Caco-2 (cell line): ENCODE measurements around the gene GLIS1. TPM values are rescaled to one million over a fixed set of nuclear protein-coding genes. Genes with fewer than 3 reads are reported as not detected.

Source experiments
- BruUV-seq: library from RNA; stranded (reverse); fragments of 400-500 nt; replicated peaks from 2 replicates; lab custom pipeline; 2021; lab: Mats Ljungman, UMichigan
- CTCF ChIA-PET: fragments of 300-600 bp; sonication (Branson Sonifier 250); formaldehyde crosslinking; loops from one replicate; lab custom pipeline; 2022; ENCODE audit warnings: antibody characterized with exemption; lab: Charles Lee
- POLR2A ChIA-PET: fragments of 300-600 bp; sonication (Branson Sonifier 250); formaldehyde crosslinking; loops from one replicate; lab custom pipeline; 2022; ENCODE audit warnings: antibody characterized with exemption; lab: Charles Lee
- DNase-seq, 2 experiments: peaks; one replicate each; pipeline versions ENCODE4 v3.0.0 to v3.0.0-alpha.2; 2020 to 2022
- H3K27me3 ChIP-seq: replicated peaks from 2 replicates; pipeline ENCODE4 v1.6.0; 2011; ENCODE audit warnings: low read length; ENCODE audit not compliant: control insufficient read depth, insufficient read depth
- H3K36me3 ChIP-seq: 2 replicates; pipeline ENCODE4 v1.5.1; 2011; ENCODE audit warnings: low read length; ENCODE audit not compliant: control insufficient read depth, insufficient read depth
- H3K4me1 ChIP-seq: fragments of 250-450 bp; sonication (Bioruptor Pico); 2 replicates; pipeline ENCODE4 v1.5.1; 2020; ENCODE audit warnings: mild to moderate bottlenecking
- H3K4me3 ChIP-seq: 2 replicates; pipeline ENCODE4 v1.5.1; 2011; ENCODE audit warnings: low read depth, mild to moderate bottlenecking, control low read depth, low read length
- H3K9me3 ChIP-seq: fragments of 250-450 bp; sonication (Bioruptor Pico); 2 replicates; pipeline ENCODE4 v1.5.1; 2020; ENCODE audit warnings: mild to moderate bottlenecking, moderate library complexity
- H3K27ac Mint-ChIP-seq: one replicate; pipeline ENCODE4 v1.8.0; 2022; ENCODE audit warnings: mixed read lengths; ENCODE audit not compliant: unreplicated experiment
- H3K27me3 Mint-ChIP-seq: one replicate; pipeline ENCODE4 v1.8.0; 2022; ENCODE audit warnings: mixed read lengths; ENCODE audit not compliant: insufficient read depth, unreplicated experiment
- H3K36me3 Mint-ChIP-seq: one replicate; pipeline ENCODE4 v1.8.0; 2022; ENCODE audit warnings: mild to moderate bottlenecking, mixed read lengths; ENCODE audit not compliant: insufficient read depth, unreplicated experiment
- H3K4me1 Mint-ChIP-seq: one replicate; pipeline ENCODE4 v1.8.0; 2022; ENCODE audit warnings: low read depth, mixed read lengths; ENCODE audit not compliant: unreplicated experiment
- H3K4me3 Mint-ChIP-seq: one replicate; pipeline ENCODE4 v1.8.0; 2022; ENCODE audit warnings: mild to moderate bottlenecking, moderate library complexity, mixed read lengths; ENCODE audit not compliant: unreplicated experiment
- H3K9me3 Mint-ChIP-seq: one replicate; pipeline ENCODE4 v1.8.0; 2022; ENCODE audit warnings: mixed read lengths; ENCODE audit not compliant: unreplicated experiment
- intact Hi-C: fragments of 100-400 bp; cut with micrococcal nuclease; formaldehyde crosslinking; loops from one replicate; pipeline ENCODE4 v1.10.0; 2022; ENCODE audit not compliant: unreplicated experiment
- total RNA-seq: library from RNA; stranded (reverse); gene quantifications from 2 replicates; pipeline ENCODE4 v1.2.3, GENCODE V29; 2022
- TF ChIP-seq, protein P1 (sequence below), 2 experiments: fragments of 200-600 bp in 1 of 2; IDR thresholded peaks; 1 replicate in 1 of 2; 2 replicates in 1 of 2; pipeline versions ENCODE4 v1.5.1 to v1.8.0; 2011 to 2022; ENCODE audit warnings: antibody characterized with exemption in 1 of 2, control low read depth in 1 of 2, inconsistent platforms in 1 of 2, low read depth in 1 of 2, low read length in 1 of 2, mild to moderate bottlenecking in 1 of 2, moderate library complexity in 1 of 2; ENCODE audit not compliant: insufficient read depth in 1 of 2, severe bottlenecking in 1 of 2, unreplicated experiment in 1 of 2

The GLIS1 gene
- total RNA-seq, 1 experiment from 2014 or later = not detected

DNA sequence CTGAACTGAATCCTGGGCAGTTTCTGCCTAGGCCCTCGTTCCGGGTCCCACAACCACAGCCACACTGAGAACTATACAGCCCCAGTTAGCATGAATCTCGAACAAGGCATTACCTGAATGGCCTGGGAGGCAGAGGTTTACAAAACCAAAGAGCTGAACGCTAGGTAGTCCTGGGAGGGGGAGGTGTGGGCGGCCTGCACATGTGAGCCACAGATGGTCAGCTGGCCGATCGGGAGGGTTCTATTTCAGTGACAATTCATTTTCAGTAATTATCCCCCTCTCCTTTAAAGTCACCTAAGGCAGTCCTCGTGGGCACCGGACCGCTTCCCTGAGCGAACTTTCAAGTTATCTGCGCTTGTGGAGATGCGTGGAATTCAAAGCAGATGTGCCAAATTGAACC is 111.9 kb downstream of the GLIS1 start:
- BruUV-seq = no TSS peak
- no peaks in the 10 kb centered on the region for H3K27me3 ChIP-seq
- POLR2A ChIA-PET = no interaction called here

DNA sequence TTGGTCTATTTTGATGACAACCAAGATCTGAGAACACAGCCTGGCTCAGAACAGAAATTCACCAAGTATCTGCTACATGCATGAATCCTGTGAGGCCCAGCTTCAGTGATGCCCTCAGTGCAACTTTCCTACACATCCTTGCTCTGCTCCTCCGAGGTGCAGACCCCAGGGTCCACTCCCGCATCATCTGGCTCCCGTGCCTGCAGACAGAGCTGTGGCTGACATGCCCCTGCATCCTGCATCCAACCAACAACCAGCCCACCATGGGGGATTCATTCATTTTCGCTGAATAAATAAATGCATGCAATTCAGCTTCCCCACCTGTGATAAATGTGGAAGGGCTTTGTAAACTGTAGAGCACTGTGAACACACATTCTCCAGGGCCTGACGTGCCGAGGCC is 112.3 kb downstream of the GLIS1 start:
- Mint-ChIP-seq H3K36me3 (peaks cover 4% of the 10 kb centered on the region), H3K4me3 (no peak overlapping the region), H3K27me3 (peaks cover 4% of the 10 kb centered on the region), H3K4me1 (no peaks in the 10 kb centered on the region), H3K9me3 (no peaks in the 10 kb centered on the region), H3K27ac (no peak overlapping the region)
- ChIA-PET CTCF (no interaction called here), POLR2A (no interaction called here)
- TF ChIP-seq, protein P1, sequence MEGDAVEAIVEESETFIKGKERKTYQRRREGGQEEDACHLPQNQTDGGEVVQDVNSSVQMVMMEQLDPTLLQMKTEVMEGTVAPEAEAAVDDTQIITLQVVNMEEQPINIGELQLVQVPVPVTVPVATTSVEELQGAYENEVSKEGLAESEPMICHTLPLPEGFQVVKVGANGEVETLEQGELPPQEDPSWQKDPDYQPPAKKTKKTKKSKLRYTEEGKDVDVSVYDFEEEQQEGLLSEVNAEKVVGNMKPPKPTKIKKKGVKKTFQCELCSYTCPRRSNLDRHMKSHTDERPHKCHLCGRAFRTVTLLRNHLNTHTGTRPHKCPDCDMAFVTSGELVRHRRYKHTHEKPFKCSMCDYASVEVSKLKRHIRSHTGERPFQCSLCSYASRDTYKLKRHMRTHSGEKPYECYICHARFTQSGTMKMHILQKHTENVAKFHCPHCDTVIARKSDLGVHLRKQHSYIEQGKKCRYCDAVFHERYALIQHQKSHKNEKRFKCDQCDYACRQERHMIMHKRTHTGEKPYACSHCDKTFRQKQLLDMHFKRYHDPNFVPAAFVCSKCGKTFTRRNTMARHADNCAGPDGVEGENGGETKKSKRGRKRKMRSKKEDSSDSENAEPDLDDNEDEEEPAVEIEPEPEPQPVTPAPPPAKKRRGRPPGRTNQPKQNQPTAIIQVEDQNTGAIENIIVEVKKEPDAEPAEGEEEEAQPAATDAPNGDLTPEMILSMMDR (IDR thresholded peaks at IDR 0.05; ENCODE audit: insufficient read depth in 1 of 2, low read depth in 1 of 2, low read length in 1 of 2, severe bottlenecking in 1 of 2, unreplicated experiment in 1 of 2) = no peak
- Histone ChIP-seq H3K4me3 (no peak overlapping the region), H3K36me3 (no peaks in the 10 kb centered on the region), H3K9me3 (no peaks in the 10 kb centered on the region), H3K27me3 (no peaks in the 10 kb centered on the region), H3K4me1 (no peaks in the 10 kb centered on the region)
- intact Hi-C loops = no loop called here
- DNase-seq = no peak
- BruUV-seq = no TSS peak

More for the DNA sequence above, 111.9 kb downstream of the GLIS1 start:
- TF ChIP-seq, protein P1 (IDR thresholded peaks at IDR 0.05; ENCODE audit: insufficient read depth in 1 of 2, low read depth in 1 of 2, low read length in 1 of 2, severe bottlenecking in 1 of 2, unreplicated experiment in 1 of 2) = no peak
- CTCF ChIA-PET = no interaction called here
- intact Hi-C loops = no loop called here
- Mint-ChIP-seq H3K27me3 (peaks cover 4% of the 10 kb centered on the region), H3K9me3 (no peaks in the 10 kb centered on the region), H3K4me3 (no peak overlapping the region), H3K27ac (no peak overlapping the region), H3K36me3 (peaks cover 4% of the 10 kb centered on the region), H3K4me1 (no peaks in the 10 kb centered on the region)
- H3K4me3 ChIP-seq = no peak overlapping the region
- H3K9me3 ChIP-seq = no peaks in the 10 kb centered on the region
- H3K4me1 ChIP-seq = no peaks in the 10 kb centered on the region
- H3K36me3 ChIP-seq = no peaks in the 10 kb centered on the region
- no peak for DNase-seq

DNA sequence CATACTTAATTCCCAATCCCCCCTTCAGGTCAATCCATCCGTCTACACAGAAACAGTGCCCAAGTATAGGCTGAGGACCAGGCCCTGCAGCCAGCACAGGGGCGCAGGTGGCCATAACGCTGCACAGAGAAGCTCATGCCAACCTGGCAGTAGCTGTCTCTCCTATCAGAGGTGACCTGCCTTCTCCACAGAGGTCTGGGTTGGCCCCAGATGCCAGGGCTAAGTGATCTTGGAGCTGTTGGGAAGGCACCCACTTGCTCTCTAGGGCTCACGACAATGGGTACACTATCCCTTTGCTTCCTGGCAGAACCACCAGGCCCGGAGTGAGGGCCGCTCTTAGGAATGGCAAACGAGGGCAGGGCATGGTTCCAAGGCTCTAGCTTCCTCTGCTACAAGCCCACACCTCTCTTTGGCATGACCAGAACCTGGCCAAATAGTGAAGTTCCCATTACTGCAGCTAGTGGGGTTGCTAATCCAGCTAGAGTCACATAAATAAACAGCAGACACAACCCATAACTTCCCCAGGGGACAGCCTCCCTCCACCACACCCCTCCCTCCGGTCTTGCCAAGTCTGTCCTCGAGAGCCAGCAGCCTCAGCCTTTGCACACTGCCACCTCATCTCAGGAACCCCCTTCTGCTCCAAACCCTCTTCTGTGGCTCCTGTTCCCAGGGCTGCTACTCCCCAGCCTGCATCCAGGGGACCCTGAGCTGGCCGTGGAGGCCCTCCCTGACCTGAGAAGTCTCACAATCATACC is 113.0 kb downstream of the GLIS1 start:
- Mint-ChIP-seq H3K36me3 (peaks cover 4% of the 10 kb centered on the region), H3K27ac (no peak overlapping the region), H3K9me3 (no peaks in the 10 kb centered on the region), H3K27me3 (peaks cover 4% of the 10 kb centered on the region), H3K4me3 (no peak overlapping the region), H3K4me1 (no peaks in the 10 kb centered on the region)
- ChIA-PET CTCF (no interaction called here), POLR2A (no interaction called here)
- Histone ChIP-seq H3K27me3 (no peaks in the 10 kb centered on the region), H3K9me3 (no peaks in the 10 kb centered on the region), H3K36me3 (no peaks in the 10 kb centered on the region), H3K4me3 (no peak overlapping the region), H3K4me1 (no peaks in the 10 kb centered on the region)
- TF ChIP-seq, protein P1 (IDR thresholded peaks at IDR 0.05; ENCODE audit: insufficient read depth in 1 of 2, low read depth in 1 of 2, low read length in 1 of 2, severe bottlenecking in 1 of 2, unreplicated experiment in 1 of 2) = no peak
- BruUV-seq = no TSS peak
- intact Hi-C loops = no loop called here
- no peak for DNase-seq
